ENCODE data around the gene FHIT. TPM values are rescaled to one million over a fixed set of nuclear protein-coding genes. Genes with fewer than 3 reads are reported as not detected.

Gene FHIT
- total and polyA plus RNA-seq, 2 of the 4 experiments (the other 2 are of a cell fraction) = 0.07 TPM; not detected in 1

- Histone ChIP-seq H3K56ac (ENCODE audit: extremely low read depth, insufficient read depth, low read length) (no peak overlapping the region), H2BK15ac (ENCODE audit: low read depth, low read length) (no peak overlapping the region), H4K20me1 (ENCODE audit: insufficient read depth, low read length) (no peaks in the 10 kb centered on the region), H3K36me3 (ENCODE audit: control insufficient read depth, insufficient read depth, low read length) (no peaks in the 10 kb centered on the region), H3K4ac (ENCODE audit: low read depth, low read length) (no peak overlapping the region; the same call in 1 of the 2 replicates), H3K9me3 (ENCODE audit: control insufficient read depth, insufficient read depth, low read length) (no peaks in the 10 kb centered on the region), H3K14ac (replicated peaks; ENCODE audit: low read depth, low read length) (peak overlapping the region; percentile 31; the same call in 1 of the 2 replicates), H3K9ac (ENCODE audit: low read depth, low read length) (no peak overlapping the region), H3K18ac (ENCODE audit: low read depth, low read length) (peak overlapping the region; percentile 91; the same call in 1 of the 2 replicates), H2AK5ac (ENCODE audit: low read depth, low read length) (no peak overlapping the region), H3K27me3 (ENCODE audit: control insufficient read depth, insufficient read depth, low read length) (no peaks in the 10 kb centered on the region), H3K9me1 (ENCODE audit: insufficient read depth, low read length) (peaks cover under 1% of the 10 kb centered on the region; the same call in 1 of the 2 replicates), H3K23ac (ENCODE audit: low read depth, low read length) (no peak overlapping the region), H2AFZ (replicated peaks; ENCODE audit: low read length, poor library complexity) (no peak overlapping the region), H3K79me1 (ENCODE audit: low read depth in 1 of 2, low read length in 2 of 2) (no peaks in the 10 kb centered on the region), H4K5ac (ENCODE audit: low read depth, low read length) (peak overlapping the region; percentile 91; the same call in 1 of the 2 replicates), H4K91ac (ENCODE audit: insufficient read depth, low read depth, low read length) (no peak overlapping the region), H3K4me1 (ENCODE audit: control insufficient read depth, insufficient read depth, low read length) (peaks cover 5% of the 10 kb centered on the region; the same call in 1 of the 2 replicates), H3K4me3 (ENCODE audit: insufficient read depth, low read depth, low read length) (no peak overlapping the region), H2BK120ac (ENCODE audit: low read depth, low read length) (peak overlapping the region; percentile 56), H4K8ac (ENCODE audit: low read depth in 2 of 2, low read length in 2 of 2) (0 out of 4 replicates have a peak overlapping the region, but pooled peaks of 1 of the 2 experiments have one; percentile 19), H2BK5ac (ENCODE audit: low read depth, low read length, poor library complexity, severe bottlenecking) (peak overlapping the region; percentile 70), H3K27ac (ENCODE audit: insufficient read depth, low read length) (no peak overlapping the region), H2AK9ac (replicated peaks; ENCODE audit: low read depth, low read length, poor library complexity) (no peak overlapping the region), H3K4me2 (ENCODE audit: low read depth, low read length) (peak overlapping the region; percentile 17; the same call in 1 of the 2 replicates), H2BK20ac (ENCODE audit: low read depth, low read length) (no peak overlapping the region; the same call in 1 of the 2 replicates)
- ChIA-PET POLR2A (ENCODE audit: unreplicated experiment) (no interaction called here), CTCF (no interaction called here)
- in situ Hi-C loops (cut with MboI; ENCODE audit: low sequenced_read_pairs) (no loop called here), dilution Hi-C loops (cut with HindIII; ENCODE audit: low sequenced_read_pairs, unreplicated experiment) (no loop called here), intact Hi-C loops (cut with micrococcal nuclease) (no loop called here)
- DNase-seq (no peak), ATAC-seq (ENCODE audit: low read depth) (no peak)
- WGBS, 2 experiments (ENCODE audit: extremely low coverage in 2 of 2, insufficient read length in 1 of 2) = no CpG with 5 or more reads among the region's 2 CpGs
- TF ChIP-seq RCOR1 (IDR thresholded peaks at IDR 0.05; ENCODE audit: insufficient replicate concordance, low read length) (no peak), ELK1 (IDR thresholded peaks at IDR 0.05; ENCODE audit: borderline replicate concordance, low read depth, low read length) (no peak), NFE2L2 (IDR thresholded peaks at IDR 0.05; ENCODE audit: low read depth, low read length) (no peak), BHLHE40 (IDR thresholded peaks at IDR 0.05; ENCODE audit: low read depth, low read length) (no peak), FOS (IDR thresholded peaks at IDR 0.05; ENCODE audit: low read depth, low read length) (no peak), RAD21 (IDR thresholded peaks at IDR 0.05; ENCODE audit: low read length) (no peak), RFX5 (IDR thresholded peaks at IDR 0.05; ENCODE audit: low read depth, low read length) (no peak), POLR2A (IDR thresholded peaks at IDR 0.05; ENCODE audit: low read depth, low read length) (no peak), MAFK (IDR thresholded peaks at IDR 0.05; ENCODE audit: low read depth, low read length) (no peak), CEBPB (IDR thresholded peaks at IDR 0.05; ENCODE audit: low read depth, low read length) (no peak), MXI1 (IDR thresholded peaks at IDR 0.05; ENCODE audit: borderline replicate concordance, low read depth, low read length) (no peak), CHD1 (IDR thresholded peaks at IDR 0.05; ENCODE audit: low read depth, low read length) (no peak), CTCF (conservative IDR thresholded peaks at IDR 0.05; ENCODE audit: low read depth, low read length) (no peak), SMC3 (IDR thresholded peaks at IDR 0.05; ENCODE audit: low read depth, low read length) (no peak), MAZ (IDR thresholded peaks at IDR 0.05; ENCODE audit: borderline replicate concordance, low read depth, low read length) (no peak)
- TF ChIP-seq, protein P1, sequence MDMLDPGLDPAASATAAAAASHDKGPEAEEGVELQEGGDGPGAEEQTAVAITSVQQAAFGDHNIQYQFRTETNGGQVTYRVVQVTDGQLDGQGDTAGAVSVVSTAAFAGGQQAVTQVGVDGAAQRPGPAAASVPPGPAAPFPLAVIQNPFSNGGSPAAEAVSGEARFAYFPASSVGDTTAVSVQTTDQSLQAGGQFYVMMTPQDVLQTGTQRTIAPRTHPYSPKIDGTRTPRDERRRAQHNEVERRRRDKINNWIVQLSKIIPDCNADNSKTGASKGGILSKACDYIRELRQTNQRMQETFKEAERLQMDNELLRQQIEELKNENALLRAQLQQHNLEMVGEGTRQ (IDR thresholded peaks at IDR 0.05; ENCODE audit: low read depth, low read length) = no peak
- no TSS peak for BruUV-seq (replicated peaks)
These were observed 1454.8 kb downstream of the FHIT start for GRCh38 chr3:59796456-59796855.
